ENCODE results near the gene PRDM5.
"Not testable (repeated sequence)": the region's sequence is repeated elsewhere in the genome, so short reads cannot be mapped to it uniquely, and the experiment has no call there.

Gene PRDM5

GRCh38 chr4:120692964-120693363 is 229.6 kb downstream of the PRDM5 start:
- DNase-seq, result no peak

- no peak for DNase-seq
Measured at GRCh38 chr4:120691536-120691935, 231.0 kb downstream of the PRDM5 start.

- DNase-seq, result no peak
Measured at GRCh38 chr4:120691106-120691505, 231.4 kb downstream of the PRDM5 start.

- DNase-seq, result no peak
Measured at GRCh38 chr4:120688791-120689190, 233.7 kb downstream of the PRDM5 start.

- DNase-seq, result no peak
Measured at GRCh38 chr4:120685756-120686278, 236.7 kb downstream of the PRDM5 start.

GRCh38 chr4:120683897-120684540 is 238.5 kb downstream of the PRDM5 start:
- no peak for DNase-seq

- DNase-seq, result no peak
Measured at GRCh38 chr4:120682981-120683380, 239.5 kb downstream of the PRDM5 start.

- no peak for DNase-seq
Measured at GRCh38 chr4:120680647-120681228, 241.8 kb downstream of the PRDM5 start.

GRCh38 chr4:120673696-120674095 is 248.8 kb downstream of the PRDM5 start:
- no peak for DNase-seq

- DNase-seq, result no peak
Measured at GRCh38 chr4:120672558-120673147, 249.9 kb downstream of the PRDM5 start.

- no peak for DNase-seq
Measured at GRCh38 chr4:120672076-120672475, 250.4 kb downstream of the PRDM5 start.

- no peak for DNase-seq
Measured at GRCh38 chr4:120671538-120671937, 251.0 kb downstream of the PRDM5 start.

GRCh38 chr4:120667102-120667501 is 255.4 kb downstream of the PRDM5 start:
- no peak for DNase-seq

GRCh38 chr4:120664851-120665250 is 257.7 kb downstream of the PRDM5 start:
- peak; percentile 61 for DNase-seq

- peak; percentile 97 for DNase-seq
Measured at GRCh38 chr4:120659616-120660170, 262.8 kb downstream of the PRDM5 start.

GRCh38 chr4:120658772-120659171 is 263.8 kb downstream of the PRDM5 start:
- DNase-seq, result peak; percentile 34

- DNase-seq, result no peak
Measured at GRCh38 chr4:120653804-120654573, 268.5 kb downstream of the PRDM5 start.

- DNase-seq, result not testable (repeated sequence)
Measured at GRCh38 chr4:120648336-120648735, 274.2 kb downstream of the PRDM5 start.

Measured in NCI-H82 (cell line).